SU-DHL-6 (cell line): Measurements from ENCODE around the gene BTBD9.

ENCODE experiments used
- H2AFZ ChIP-seq: fragments of 200-600 bp; sonication (generic); 2 replicates; pipeline ENCODE4 v1.6.1; 2014; ENCODE audit warnings: low read depth, mild to moderate bottlenecking, moderate library complexity, mixed read lengths, antibody characterized with exemption, low read length; ENCODE audit not compliant: severe bottlenecking
- H3F3A ChIP-seq: fragments of 200-600 bp; shearing (Covaris generic); 2 replicates; pipeline ENCODE4 v1.6.0; 2016; ENCODE audit warnings: antibody characterized with exemption, mild to moderate bottlenecking; ENCODE audit not compliant: insufficient read depth
- H3K27ac ChIP-seq: fragments of 200-600 bp; sonication (generic); 2 replicates; pipeline ENCODE4 v1.5.1; 2016; ENCODE audit warnings: low read depth, mild to moderate bottlenecking, low read length, moderate library complexity, mixed read lengths
- H3K27me3 ChIP-seq: fragments of 200-600 bp; sonication (generic), shearing (Covaris generic); 2 replicates; pipeline ENCODE4 v1.6.0; 2014; ENCODE audit warnings: mild to moderate bottlenecking, low read length
- H3K36me3 ChIP-seq: fragments of 200-600 bp; sonication (generic); 2 replicates; pipeline ENCODE4 v1.6.1; 2014; ENCODE audit warnings: mild to moderate bottlenecking, low read length, mixed read lengths
- H3K4me2 ChIP-seq: fragments of 300-600, 200-600 bp; shearing (Covaris generic), sonication (generic); 2 replicates; pipeline ENCODE4 v1.6.0; 2014; ENCODE audit warnings: low read length, low read depth, mild to moderate bottlenecking; ENCODE audit not compliant: poor library complexity, severe bottlenecking
- H3K4me3 ChIP-seq: fragments of 200-600 bp; sonication (generic); 2 replicates; pipeline ENCODE4 v1.5.1; 2014; ENCODE audit warnings: antibody characterized with exemption, low read length, mild to moderate bottlenecking, mixed read lengths; ENCODE audit not compliant: insufficient read depth, poor library complexity, severe bottlenecking
- H3K79me2 ChIP-seq: fragments of 200-600 bp; sonication (generic); 2 replicates; pipeline ENCODE4 v1.6.1; 2014; ENCODE audit warnings: mild to moderate bottlenecking, low read length, moderate library complexity; ENCODE audit not compliant: insufficient read depth
- H3K9ac ChIP-seq: fragments of 200-600 bp; sonication (generic); 2 replicates; pipeline ENCODE4 v1.7.0; 2014; ENCODE audit warnings: mild to moderate bottlenecking, low read length
- H3K9me2 ChIP-seq: fragments of 200-600 bp; sonication (generic); replicated peaks from 2 replicates; pipeline ENCODE4 v1.6.1; 2014; ENCODE audit warnings: low read length; ENCODE audit not compliant: insufficient read depth
- H3K9me3 ChIP-seq: fragments of 200-600 bp; sonication (generic); 2 replicates; pipeline ENCODE4 v1.6.1; 2014; ENCODE audit warnings: low read length, mixed read lengths; ENCODE audit not compliant: insufficient read depth
- H4K20me1 ChIP-seq: fragments of 200-600 bp; sonication (generic); 2 replicates; pipeline ENCODE4 v1.6.1; 2014; ENCODE audit warnings: low read depth, mild to moderate bottlenecking, antibody characterized with exemption, low read length, moderate library complexity, mixed read lengths
- CTCF ChIP-seq: fragments of 200-600 bp; sonication (generic); IDR thresholded peaks from one replicate; pipeline ENCODE4 v1.5.1; 2017; ENCODE audit warnings: antibody characterized with exemption, mild to moderate bottlenecking, low read length, moderate library complexity; ENCODE audit not compliant: insufficient read depth, poor library complexity, severe bottlenecking
- EZH2phosphoT487 ChIP-seq: fragments of 200-600 bp; sonication (generic), shearing (Covaris generic); conservative IDR thresholded peaks from 2 replicates; pipeline ENCODE4 v1.6.1; 2018; ENCODE audit warnings: mild to moderate bottlenecking, antibody characterized with exemption, low read length, moderate library complexity, mixed read lengths

Gene BTBD9

GRCh38 chr6:38588631-38589366, 50.9 kb downstream of the BTBD9 start:
- Histone ChIP-seq H3K27me3 (no peaks in the 10 kb centered on the region), H3K27ac (no peak overlapping the region), H3K9ac (no peak overlapping the region), H3K4me2 (no peak overlapping the region), H3K36me3 (no peaks in the 10 kb centered on the region), H3K9me3 (no peaks in the 10 kb centered on the region), H3K79me2 (no peaks in the 10 kb centered on the region), H3K9me2 (no peaks in the 10 kb centered on the region), H3F3A (no peaks in the 10 kb centered on the region), H3K4me3 (no peak overlapping the region), H4K20me1 (no peaks in the 10 kb centered on the region), H2AFZ (no peak overlapping the region)
- no peak for TF ChIP-seq EZH2phosphoT487
- no peak for TF ChIP-seq CTCF

- Histone ChIP-seq H4K20me1 (no peaks in the 10 kb centered on the region), H3K36me3 (no peaks in the 10 kb centered on the region), H2AFZ (no peak overlapping the region), H3K9me2 (no peaks in the 10 kb centered on the region), H3K4me3 (no peak overlapping the region), H3K27me3 (no peaks in the 10 kb centered on the region), H3K4me2 (no peak overlapping the region), H3K79me2 (no peaks in the 10 kb centered on the region), H3K9me3 (no peaks in the 10 kb centered on the region), H3K9ac (no peak overlapping the region), H3K27ac (no peak overlapping the region), H3F3A (no peaks in the 10 kb centered on the region)
- TF ChIP-seq EZH2phosphoT487, result no peak
- TF ChIP-seq CTCF, result no peak
Measured at GRCh38 chr6:38587766-38588362, 51.9 kb downstream of the BTBD9 start.

GRCh38 chr6:38586992-38587391, 52.7 kb downstream of the BTBD9 start:
- Histone ChIP-seq H3K9ac (no peak overlapping the region), H3K36me3 (no peaks in the 10 kb centered on the region), H3K9me2 (no peaks in the 10 kb centered on the region), H3F3A (no peaks in the 10 kb centered on the region), H3K27me3 (no peaks in the 10 kb centered on the region), H3K79me2 (no peaks in the 10 kb centered on the region), H3K4me2 (no peak overlapping the region), H4K20me1 (no peaks in the 10 kb centered on the region), H3K27ac (no peak overlapping the region), H2AFZ (no peak overlapping the region), H3K9me3 (no peaks in the 10 kb centered on the region), H3K4me3 (no peak overlapping the region)
- TF ChIP-seq CTCF, result no peak
- TF ChIP-seq EZH2phosphoT487, result no peak
